HG02759 (cell line): Measurements from ENCODE around the gene SPRY4.
"Not testable (repeated sequence)": the region's sequence is repeated elsewhere in the genome, so short reads cannot be mapped to it uniquely, and the experiment has no call there.

Experiments
- ATAC-seq: cut with Tn5 transposase; IDR thresholded peaks from one replicate; pipeline ENCODE4 v1.9.1; 2021; ENCODE audit warnings: mild to moderate bottlenecking, moderate library complexity; ENCODE audit not compliant: unreplicated experiment

Gene SPRY4

GRCh38 chr5:142316051-142316450 lies 8.8 kb downstream of the SPRY4 start:
- no peak for ATAC-seq

GRCh38 chr5:142315096-142315900 lies 9.5 kb downstream of the SPRY4 start:
- no peak for ATAC-seq

- no peak for ATAC-seq
Observed at GRCh38 chr5:142314606-142315005, 10.2 kb downstream of the SPRY4 start.

- no peak for ATAC-seq
Observed at GRCh38 chr5:142314109-142314508, 10.7 kb downstream of the SPRY4 start.

GRCh38 chr5:142313682-142314081 lies 11.1 kb downstream of the SPRY4 start:
- no peak for ATAC-seq

GRCh38 chr5:142313275-142313674 lies 11.5 kb downstream of the SPRY4 start:
- no peak for ATAC-seq

GRCh38 chr5:142312399-142312798 lies 12.4 kb downstream of the SPRY4 start:
- ATAC-seq: no peak

GRCh38 chr5:142311725-142312124 lies 13.1 kb downstream of the SPRY4 start:
- ATAC-seq: no peak

- no peak for ATAC-seq
Observed at GRCh38 chr5:142310803-142311202, 14.0 kb downstream of the SPRY4 start.

GRCh38 chr5:142309747-142310318 lies 15.0 kb downstream of the SPRY4 start:
- no peak for ATAC-seq

- ATAC-seq: no peak
Observed at GRCh38 chr5:142308358-142308757, 16.5 kb downstream of the SPRY4 start.

- ATAC-seq: no peak
Observed at GRCh38 chr5:142307146-142307890, 17.5 kb downstream of the SPRY4 start.

- ATAC-seq: no peak
Observed at GRCh38 chr5:142306077-142306502, 18.7 kb downstream of the SPRY4 start.

GRCh38 chr5:142305211-142305610 lies 19.6 kb downstream of the SPRY4 start:
- no peak for ATAC-seq

- no peak for ATAC-seq
Observed at GRCh38 chr5:142304013-142304701, 20.7 kb downstream of the SPRY4 start.

- ATAC-seq: no peak
Observed at GRCh38 chr5:142303565-142303964, 21.3 kb downstream of the SPRY4 start.

GRCh38 chr5:142301540-142301939 lies 23.3 kb downstream of the SPRY4 start:
- no peak for ATAC-seq

GRCh38 chr5:142300677-142301076 lies 24.1 kb downstream of the SPRY4 start:
- ATAC-seq: no peak

GRCh38 chr5:142298789-142299188 lies 26.0 kb downstream of the SPRY4 start:
- ATAC-seq: no peak

- ATAC-seq: not testable (repeated sequence)
Observed at GRCh38 chr5:142297786-142298185, 27.0 kb downstream of the SPRY4 start.

- no peak for ATAC-seq
Observed at GRCh38 chr5:142296914-142297417, 27.9 kb downstream of the SPRY4 start.
